GM06990 (cell line): ENCODE results near the gene CDK5RAP2.
"Not testable (repeated sequence)": the region's sequence is repeated elsewhere in the genome, so short reads cannot be mapped to it uniquely, and the experiment has no call there.

Experiments
- DNase-seq: peaks from one replicate; pipeline ENCODE4 v3.0.0-alpha.2; 2011; ENCODE audit not compliant: insufficient read length; ENCODE audit errors: extremely low read depth
- H3K27me3 ChIP-seq: replicated peaks from 2 replicates; pipeline ENCODE4 v1.6.0; 2011; ENCODE audit warnings: low read length; ENCODE audit not compliant: control insufficient read depth, insufficient read depth
- H3K36me3 ChIP-seq: 2 replicates; pipeline ENCODE4 v1.5.1; 2011; ENCODE audit warnings: low read length; ENCODE audit not compliant: control insufficient read depth, insufficient read depth
- H3K4me3 ChIP-seq: replicated peaks from 2 replicates; pipeline ENCODE4 v1.5.1; 2011; ENCODE audit warnings: low read depth, mild to moderate bottlenecking, control low read depth, low read length
- CTCF ChIP-seq: IDR thresholded peaks from 2 replicates; pipeline ENCODE4 v1.5.1; 2011; ENCODE audit warnings: low read length, control low read depth, mild to moderate bottlenecking, inconsistent platforms; ENCODE audit not compliant: insufficient read depth, poor library complexity, severe bottlenecking

CDK5RAP2 gene

DNA sequence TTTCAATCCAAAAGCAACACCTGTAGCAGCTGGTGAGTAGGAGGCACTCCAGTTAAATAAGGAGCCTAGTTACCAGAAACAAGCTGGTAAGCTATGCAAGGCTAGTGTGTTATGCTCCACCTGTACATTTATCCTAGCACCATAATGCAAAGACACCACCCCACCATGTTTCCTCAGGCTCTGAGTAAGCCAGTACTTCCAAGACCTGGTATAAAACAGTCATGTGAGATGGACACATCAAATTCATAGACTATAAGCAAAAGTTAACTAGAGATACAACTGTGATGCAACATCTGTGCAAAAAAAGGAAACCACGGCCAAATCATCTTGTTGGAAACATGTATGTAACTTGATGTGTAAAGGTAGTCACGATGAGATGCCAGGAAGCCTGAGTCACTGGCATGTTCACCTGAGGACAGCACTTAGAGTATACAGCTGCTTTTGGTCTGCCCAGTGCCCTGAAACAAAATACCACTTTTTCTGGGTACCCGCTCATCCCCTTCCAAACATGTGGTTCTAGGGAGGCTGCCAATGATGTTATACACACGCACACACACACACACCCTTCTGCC, 66.1 kb downstream of the CDK5RAP2 start:
- Histone ChIP-seq H3K4me3 (no peak overlapping the region), H3K36me3 (peaks cover 13% of the 10 kb centered on the region), H3K27me3 (no peaks in the 10 kb centered on the region)
- no peak for TF ChIP-seq CTCF
- DNase-seq, result no peak

GRCh38 chr9:120510816-120511215, 69.2 kb downstream of the CDK5RAP2 start:
- no peak for DNase-seq
- no peak for TF ChIP-seq CTCF
- H3K4me3 ChIP-seq, result no peak overlapping the region
- peaks cover 10% of the 10 kb centered on the region for H3K36me3 ChIP-seq
- H3K27me3 ChIP-seq, result no peaks in the 10 kb centered on the region

GRCh38 chr9:120507936-120508510, 71.9 kb downstream of the CDK5RAP2 start:
- H3K27me3 ChIP-seq, result no peaks in the 10 kb centered on the region
- no peak for TF ChIP-seq CTCF
- DNase-seq, result no peak

GRCh38 chr9:120505186-120505585, 74.8 kb downstream of the CDK5RAP2 start:
- peaks cover 3% of the 10 kb centered on the region for H3K36me3 ChIP-seq
- no peak overlapping the region for H3K4me3 ChIP-seq
- no peak for DNase-seq
- no peaks in the 10 kb centered on the region for H3K27me3 ChIP-seq
- no peak for TF ChIP-seq CTCF

More at GRCh38 chr9:120507936-120508510, 71.9 kb downstream of the CDK5RAP2 start:
- Histone ChIP-seq H3K36me3 (peaks cover 4% of the 10 kb centered on the region), H3K4me3 (no peak overlapping the region)

- TF ChIP-seq CTCF, result no peak
- H3K4me3 ChIP-seq, result no peak overlapping the region
- peaks cover 2% of the 10 kb centered on the region; the same call in 1 of the 2 replicates for H3K36me3 ChIP-seq
- no peaks in the 10 kb centered on the region for H3K27me3 ChIP-seq
- no peak for DNase-seq
These were observed 79.2 kb downstream of the CDK5RAP2 start for GRCh38 chr9:120500733-120501132.

- H3K27me3 ChIP-seq, DNase-seq, H3K4me3 ChIP-seq, H3K36me3 ChIP-seq: not testable (repeated sequence)
These were observed 82.1 kb downstream of the CDK5RAP2 start for GRCh38 chr9:120497865-120498264.

- not testable (repeated sequence) for H3K4me3 ChIP-seq, H3K36me3 ChIP-seq, DNase-seq, H3K27me3 ChIP-seq
These were observed 83.5 kb downstream of the CDK5RAP2 start for GRCh38 chr9:120496438-120496837.
